CD14-positive monocyte (primary cell): ENCODE data around the gene DYSF. TPM values are rescaled to one million over a fixed set of nuclear protein-coding genes. Genes with fewer than 3 reads are reported as not detected.

ENCODE experiments used
- DNase-seq, 3 donors: peaks; one replicate each; pipeline ENCODE4 v3.0.0-alpha.2; 2011 to 2022
- H2AFZ ChIP-seq: 2 replicates; pipeline ENCODE4 v1.6.0; 2012; ENCODE audit warnings: mild to moderate bottlenecking, low read depth, low read length, inconsistent platforms; ENCODE audit not compliant: insufficient read depth, poor library complexity, severe bottlenecking
- H3K27ac ChIP-seq, 2 donors: 1 replicate in 1 of 2; 2 replicates in 1 of 2; pipeline ENCODE4 v1.5.1; 2012 to 2013; ENCODE audit warnings: low read length in 2 of 2, control low read depth in 1 of 2, inconsistent platforms in 1 of 2, low read depth in 1 of 2, mild to moderate bottlenecking in 1 of 2
- H3K27me3 ChIP-seq, 2 donors: one replicate each; pipeline versions ENCODE4 v1.6.0 to v1.6.1; 2011 to 2013; ENCODE audit warnings: low read length in 2 of 2; ENCODE audit not compliant: control insufficient read depth in 2 of 2, insufficient read depth in 2 of 2
- H3K36me3 ChIP-seq, 2 donors: replicated peaks in 1 of 2; 1 replicate in 1 of 2; 2 replicates in 1 of 2; pipeline versions ENCODE4 v1.5.1 to v1.6.1; 2012 to 2013; ENCODE audit warnings: low read length in 2 of 2, control low read depth in 1 of 2, inconsistent platforms in 1 of 2, mild to moderate bottlenecking in 1 of 2; ENCODE audit not compliant: insufficient read depth in 2 of 2, control insufficient read depth in 1 of 2
- H3K4me1 ChIP-seq, 2 donors: 1 replicate in 1 of 2; 2 replicates in 1 of 2; pipeline versions ENCODE4 v1.5.1 to v1.6.1; 2012 to 2013; ENCODE audit warnings: low read length in 2 of 2, control low read depth in 1 of 2, inconsistent platforms in 1 of 2, mild to moderate bottlenecking in 1 of 2, moderate library complexity in 1 of 2; ENCODE audit not compliant: insufficient read depth in 2 of 2, control insufficient read depth in 1 of 2
- H3K4me2 ChIP-seq: replicated peaks from 2 replicates; pipeline ENCODE3; 2012; ENCODE audit warnings: low read length, moderate library complexity, mild to moderate bottlenecking; ENCODE audit not compliant: poor library complexity, severe bottlenecking; ENCODE audit errors: extremely low read depth
- H3K4me3 ChIP-seq, 3 experiments: fragments of 200-600 bp in 1 of 3; sonication (generic) in 1 of 3; replicated peaks in 1 of 3; 1 replicate in 2 of 3; 2 replicates in 1 of 3; pipeline ENCODE4 v1.5.1; 2011 to 2013; ENCODE audit warnings: low read length in 3 of 3, mild to moderate bottlenecking in 3 of 3, control low read depth in 2 of 3, low read depth in 2 of 3, inconsistent platforms in 1 of 3, moderate library complexity in 1 of 3
- H3K79me2 ChIP-seq: 2 replicates; pipeline ENCODE4 v1.6.0; 2012; ENCODE audit warnings: mild to moderate bottlenecking, control low read depth, inconsistent platforms, low read length, moderate library complexity; ENCODE audit not compliant: insufficient read depth
- H3K9ac ChIP-seq: 2 replicates; pipeline ENCODE4 v1.6.0; 2017; ENCODE audit warnings: low read length, mild to moderate bottlenecking; ENCODE audit not compliant: insufficient read depth, poor library complexity, severe bottlenecking
- H3K9me3 ChIP-seq, 2 donors: replicated peaks in 1 of 2; 1 replicate in 1 of 2; 2 replicates in 1 of 2; pipeline versions ENCODE4 v1.5.1 to v1.6.1; 2012 to 2013; ENCODE audit warnings: low read length in 2 of 2, control low read depth in 1 of 2; ENCODE audit not compliant: control insufficient read depth in 1 of 2, insufficient read depth in 1 of 2
- H4K20me1 ChIP-seq: 2 replicates; pipeline ENCODE4 v1.6.0; 2012; ENCODE audit warnings: mild to moderate bottlenecking, low read length, control low read depth, moderate library complexity; ENCODE audit not compliant: insufficient read depth
- H3K27ac Mint-ChIP-seq, 7 donors: one replicate each; pipeline ENCODE4 v1.8.0; 2020; ENCODE audit warnings: mild to moderate bottlenecking in 7 of 7, mixed read lengths in 7 of 7, moderate library complexity in 6 of 7, inconsistent platforms in 2 of 7
- H3K27me3 Mint-ChIP-seq, 3 donors: one replicate each; pipeline ENCODE4 v1.8.0; 2021 to 2022; ENCODE audit warnings: low read depth in 3 of 3, mild to moderate bottlenecking in 3 of 3, mixed read lengths in 3 of 3, moderate library complexity in 3 of 3, inconsistent platforms in 1 of 3
- H3K36me3 Mint-ChIP-seq, 2 donors: one replicate each; pipeline ENCODE4 v1.8.0; 2020; ENCODE audit warnings: mixed read lengths in 2 of 2, inconsistent platforms in 1 of 2, mild to moderate bottlenecking in 1 of 2
- H3K4me1 Mint-ChIP-seq: one replicate; pipeline ENCODE4 v1.8.0; 2020; ENCODE audit warnings: mild to moderate bottlenecking, mixed read lengths
- H3K4me3 Mint-ChIP-seq, 2 donors: one replicate each; pipeline ENCODE4 v1.8.0; 2020; ENCODE audit warnings: mild to moderate bottlenecking in 2 of 2, mixed read lengths in 2 of 2, moderate library complexity in 1 of 2
- H3K9me3 Mint-ChIP-seq, 7 donors: one replicate each; pipeline ENCODE4 v1.8.0; 2020 to 2022; ENCODE audit warnings: mixed read lengths in 7 of 7, mild to moderate bottlenecking in 6 of 7, moderate library complexity in 6 of 7, inconsistent platforms in 2 of 7
- WGBS: methylation state at CpG from one replicate; pipeline ENCODE4 v1.1.5; 2013; ENCODE audit warnings: missing lambda C conversion rate; ENCODE audit not compliant: insufficient coverage; 5-methylcytosine and 5-hydroxymethylcytosine counted together
- intact Hi-C, 2 donors: fragments of 100-400 bp; cut with micrococcal nuclease; formaldehyde crosslinking; loops; one replicate each; pipeline versions ENCODE4 v1.15.0 to v1.15.1; 2023
- polyA plus RNA-seq, 3 donors: library from polyadenylated mRNA; depleted of rRNA in 1 of 3; unstranded in 2 of 3; stranded (reverse) in 1 of 3; fragments of 300-500 nt in 2 of 3; fragments of >200 nt in 1 of 3; fragmentation: Illumina TruSeq in 2 of 3; gene quantifications; 1 replicate in 2 of 3; 2 replicates in 1 of 3; pipeline ENCODE4 v1.2.3, GENCODE V29; 2012 to 2021
- TF ChIP-seq, protein P1 (sequence below): fragments of 200-600 bp; IDR thresholded peaks from one replicate; pipeline ENCODE4 v1.8.0; 2022; ENCODE audit warnings: antibody characterized with exemption, mild to moderate bottlenecking

DYSF gene
- polyA plus RNA-seq, 3 donors = 16.1 to 72.5 (median 31.2) TPM

DNA sequence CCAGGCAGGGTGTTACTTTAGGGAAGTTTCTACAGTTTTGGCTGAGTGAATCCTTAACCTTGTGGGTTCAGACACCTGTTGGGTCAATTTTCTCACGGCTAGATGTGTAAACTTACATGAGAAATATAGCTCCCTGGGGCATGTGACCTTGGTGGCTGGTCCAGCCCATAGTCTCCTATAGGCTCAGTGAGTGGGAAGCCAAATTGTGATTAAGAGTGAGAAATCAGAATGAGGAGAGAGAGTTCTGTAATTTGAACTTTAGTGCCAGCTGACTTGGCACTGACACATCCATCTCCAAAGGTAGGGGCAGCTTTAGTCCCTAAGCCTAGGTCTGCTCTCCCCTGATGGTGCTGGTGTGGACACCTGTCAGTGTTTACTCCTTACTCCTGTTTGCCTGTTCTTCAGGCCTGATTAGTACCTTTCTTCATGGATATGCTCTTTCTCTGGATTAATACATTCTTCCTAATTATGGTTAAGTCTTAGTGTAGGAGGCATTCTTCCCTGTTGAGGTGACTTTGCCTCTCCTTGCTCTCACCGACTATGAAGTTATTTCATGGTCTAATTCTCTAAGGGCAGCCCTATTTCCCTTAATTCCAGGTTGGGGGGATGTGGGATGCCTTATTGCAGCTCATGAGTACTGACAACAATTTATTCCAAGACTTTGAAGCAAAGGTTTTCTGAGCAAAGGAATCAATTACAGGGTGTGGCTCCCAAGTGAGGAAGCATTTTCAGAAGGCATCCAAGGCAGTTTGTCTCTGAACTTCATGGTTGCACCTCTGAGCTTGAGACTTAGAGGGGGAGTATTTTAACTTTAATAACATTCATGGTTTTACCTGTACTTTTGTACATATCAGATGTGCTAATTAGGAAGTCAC lies 177.3 kb downstream of the DYSF start:
- 75% methylated on average over 1 of the region's 2 CpGs for WGBS
- H3K4me1 ChIP-seq = peaks cover 16 to 38% of the 10 kb centered on the region in 2 donors
- peak overlapping the region in 1 of 3 experiments; percentile 53 for H3K4me3 ChIP-seq
- TF ChIP-seq, protein P1, sequence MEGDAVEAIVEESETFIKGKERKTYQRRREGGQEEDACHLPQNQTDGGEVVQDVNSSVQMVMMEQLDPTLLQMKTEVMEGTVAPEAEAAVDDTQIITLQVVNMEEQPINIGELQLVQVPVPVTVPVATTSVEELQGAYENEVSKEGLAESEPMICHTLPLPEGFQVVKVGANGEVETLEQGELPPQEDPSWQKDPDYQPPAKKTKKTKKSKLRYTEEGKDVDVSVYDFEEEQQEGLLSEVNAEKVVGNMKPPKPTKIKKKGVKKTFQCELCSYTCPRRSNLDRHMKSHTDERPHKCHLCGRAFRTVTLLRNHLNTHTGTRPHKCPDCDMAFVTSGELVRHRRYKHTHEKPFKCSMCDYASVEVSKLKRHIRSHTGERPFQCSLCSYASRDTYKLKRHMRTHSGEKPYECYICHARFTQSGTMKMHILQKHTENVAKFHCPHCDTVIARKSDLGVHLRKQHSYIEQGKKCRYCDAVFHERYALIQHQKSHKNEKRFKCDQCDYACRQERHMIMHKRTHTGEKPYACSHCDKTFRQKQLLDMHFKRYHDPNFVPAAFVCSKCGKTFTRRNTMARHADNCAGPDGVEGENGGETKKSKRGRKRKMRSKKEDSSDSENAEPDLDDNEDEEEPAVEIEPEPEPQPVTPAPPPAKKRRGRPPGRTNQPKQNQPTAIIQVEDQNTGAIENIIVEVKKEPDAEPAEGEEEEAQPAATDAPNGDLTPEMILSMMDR = no peak
- peaks cover 5% of the 10 kb centered on the region for H3K79me2 ChIP-seq
- Mint-ChIP-seq H3K4me3 (peak overlapping the region; percentile 3 to 82), H3K27me3 (peaks cover 0 to 4% (median 3%) of the 10 kb centered on the region in 3 donors), H3K27ac (peak overlapping the region in 6 of 7 donors; percentile 35 to 90 (median 83)), H3K36me3 (peaks cover 49 to 51% of the 10 kb centered on the region in 2 donors), H3K4me1 (peaks cover 30% of the 10 kb centered on the region), H3K9me3 (peaks cover 0 to 2% (median 0%) of the 10 kb centered on the region in 7 donors)
- H2AFZ ChIP-seq = no peak overlapping the region
- H3K36me3 ChIP-seq = peaks cover 0 to 42% of the 10 kb centered on the region in 2 donors
- intact Hi-C loops = no loop called here
- H3K27ac ChIP-seq = peak overlapping the region; percentile 15 to 82
- H3K4me2 ChIP-seq = peak overlapping the region; percentile 62
- no peaks in the 10 kb centered on the region for H3K9me3 ChIP-seq
- no peak for DNase-seq
- H3K9ac ChIP-seq = peak overlapping the region; percentile 4
- peaks cover 54% of the 10 kb centered on the region for H4K20me1 ChIP-seq
- no peaks in the 10 kb centered on the region for H3K27me3 ChIP-seq

DNA sequence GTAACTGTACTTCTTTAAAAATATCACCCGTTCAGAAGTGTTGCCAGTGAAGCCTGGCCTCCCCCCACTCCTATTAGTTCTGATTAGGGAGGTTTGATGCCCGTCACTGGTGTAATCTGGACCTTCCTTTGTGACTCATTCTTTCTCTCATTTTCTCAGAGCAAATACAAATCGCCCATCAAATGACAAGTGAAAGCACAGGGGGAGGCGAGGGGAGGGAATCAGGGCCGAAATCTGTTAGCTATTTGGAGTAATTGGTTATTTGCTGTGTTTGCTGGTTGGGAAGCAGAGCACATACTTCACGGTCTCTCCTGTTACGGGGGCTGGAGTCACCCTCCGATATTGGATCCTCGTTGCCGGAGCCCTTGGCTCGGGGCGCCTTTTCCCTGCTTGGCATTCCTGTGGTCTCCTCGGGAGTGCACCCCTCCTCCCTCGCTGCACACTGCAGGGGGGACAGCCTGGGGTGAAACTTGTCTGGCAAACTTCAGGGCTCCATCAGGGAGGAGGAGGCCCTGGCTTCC lies 178.1 kb downstream of the DYSF start:
- no peak overlapping the region for H3K9ac ChIP-seq
- 100% methylated on average over 10 of the region's 14 CpGs for WGBS
- H3K4me3 ChIP-seq = no peak overlapping the region
- no peaks in the 10 kb centered on the region for H3K27me3 ChIP-seq
- H3K36me3 ChIP-seq = peaks cover 0 to 50% of the 10 kb centered on the region in 2 donors
- DNase-seq = no peak
- peak overlapping the region in 1 of 2 donors; percentile 82 for H3K27ac ChIP-seq
- H3K27me3 Mint-ChIP-seq = peaks cover 0 to 4% (median 3%) of the 10 kb centered on the region in 3 donors
- intact Hi-C loops = no loop called here
- H3K36me3 Mint-ChIP-seq = peaks cover 47 to 51% of the 10 kb centered on the region in 2 donors
- H3K9me3 ChIP-seq = no peaks in the 10 kb centered on the region
- no peak overlapping the region for H3K4me3 Mint-ChIP-seq
- H4K20me1 ChIP-seq = peaks cover 62% of the 10 kb centered on the region
- no peak overlapping the region for H3K27ac Mint-ChIP-seq
- TF ChIP-seq, protein P1 = no peak
- no peak overlapping the region for H3K4me2 ChIP-seq
- peaks cover 16 to 42% of the 10 kb centered on the region in 2 donors for H3K4me1 ChIP-seq
- peaks cover 5% of the 10 kb centered on the region for H3K79me2 ChIP-seq
- H3K4me1 Mint-ChIP-seq = peaks cover 30% of the 10 kb centered on the region
- H2AFZ ChIP-seq = no peak overlapping the region
- peaks cover 0 to 2% (median 0%) of the 10 kb centered on the region in 7 donors for H3K9me3 Mint-ChIP-seq
